Stimulated activated CD8-positive, alpha-beta memory T cell treated with anti-CD3 and anti-CD28 coated beads, Interleukin-15, amount 100 ng/mL, for 24 hours (primary cell): ENCODE data around the gene CEP120.
"Not testable (repeated sequence)": the region's sequence is repeated elsewhere in the genome, so short reads cannot be mapped to it uniquely, and the experiment has no call there.

Experiments
- DNase-seq: peaks from one replicate; pipeline ENCODE4 v3.0.0-alpha.2; 2020; ENCODE audit warnings: low read depth

CEP120 gene

GRCh38 chr5:123387313-123387712 lies 35.9 kb downstream of the CEP120 start:
- no peak for DNase-seq

DNA sequence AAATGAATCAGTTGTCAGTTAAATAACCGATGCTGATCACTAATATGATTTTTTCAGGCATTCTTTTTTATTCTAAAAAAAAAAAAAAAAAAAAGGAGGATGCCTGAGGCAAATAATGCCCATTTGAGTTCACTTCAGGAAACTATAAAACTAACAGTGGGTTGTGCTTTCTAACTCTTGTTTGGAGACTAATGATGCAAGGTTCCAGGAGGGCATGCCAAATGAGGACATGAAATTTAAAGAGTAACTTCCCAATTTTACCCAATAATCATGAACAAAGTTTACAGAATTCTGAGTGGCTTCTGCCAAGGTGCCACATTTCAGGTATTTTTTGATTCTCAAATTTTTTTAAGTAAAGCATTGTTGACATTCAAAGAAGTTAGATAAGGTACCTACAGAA lies 41.0 kb downstream of the CEP120 start:
- no peak for DNase-seq

DNA sequence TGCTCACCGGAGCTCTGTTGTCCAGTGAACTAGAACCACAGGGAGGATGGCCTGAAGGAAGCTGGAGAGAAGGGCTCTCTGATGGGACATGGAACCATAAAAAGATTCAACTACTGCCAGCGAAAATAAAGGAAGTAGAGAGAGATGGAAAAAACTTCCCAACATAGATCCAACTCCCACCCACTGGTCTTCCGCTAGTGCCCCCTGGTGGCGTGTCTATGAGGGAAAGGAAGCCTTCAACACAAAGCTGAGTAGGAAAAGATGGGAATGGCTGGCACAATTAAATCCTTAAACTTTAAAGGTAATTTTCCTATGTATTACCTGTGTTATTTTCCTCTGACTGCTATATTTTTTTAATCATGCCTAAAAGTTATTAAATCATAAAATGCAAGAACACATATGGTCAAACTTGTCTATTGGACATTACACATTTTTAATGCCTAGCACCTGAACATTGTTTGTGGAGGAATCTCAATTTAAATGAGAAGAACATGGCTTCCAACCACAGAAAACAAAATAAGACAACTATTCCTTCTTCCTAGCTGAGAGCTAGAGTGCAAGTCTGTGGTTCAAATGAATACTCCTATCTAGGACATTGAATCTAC lies 51.5 kb downstream of the CEP120 start:
- DNase-seq, result no peak

DNA sequence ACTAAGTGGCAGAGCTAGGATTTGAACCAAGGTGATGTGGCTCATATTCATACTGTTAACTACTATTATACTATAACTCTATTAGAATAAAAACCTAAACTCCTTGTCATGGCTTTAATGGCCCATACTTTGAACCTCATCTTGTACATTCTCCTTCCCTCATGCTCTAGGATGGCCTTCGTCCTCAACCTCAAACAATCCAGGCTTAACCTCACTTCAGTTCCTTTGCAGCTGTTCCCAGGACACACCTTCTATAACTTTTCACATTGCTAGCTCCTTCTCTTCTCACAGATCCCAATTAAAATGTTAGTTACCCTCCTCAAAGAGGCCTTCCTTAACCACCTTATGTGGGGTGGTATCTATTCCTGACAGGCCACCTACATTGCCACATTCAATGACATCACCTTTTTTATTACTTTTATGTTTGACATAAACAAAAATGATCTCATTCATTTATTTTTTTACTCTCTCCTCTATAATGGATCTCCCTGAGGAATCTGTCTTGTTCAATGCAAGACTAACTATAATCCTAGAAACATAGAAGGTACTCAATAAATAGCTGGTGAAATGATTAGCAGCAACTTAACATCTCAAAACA lies 53.7 kb downstream of the CEP120 start:
- no peak for DNase-seq

DNA sequence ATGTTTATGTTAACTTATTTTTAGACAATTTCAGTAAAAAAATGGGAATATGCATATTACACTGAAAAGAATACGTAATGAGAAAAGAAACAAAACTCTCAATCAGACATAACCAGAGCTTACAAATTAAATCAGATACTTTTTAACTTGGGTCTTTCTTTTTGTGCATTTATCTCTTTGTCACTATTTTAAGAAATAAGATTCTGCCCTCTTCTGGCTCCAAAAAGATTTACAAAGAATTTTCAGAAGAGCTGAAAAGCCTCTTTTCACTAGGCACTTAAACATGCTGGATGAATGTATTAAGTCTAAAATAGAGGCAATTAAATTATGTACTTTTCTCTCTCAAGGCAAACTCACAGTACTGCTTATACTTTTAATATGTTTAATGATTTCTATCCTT lies 55.5 kb downstream of the CEP120 start:
- no peak for DNase-seq

DNA sequence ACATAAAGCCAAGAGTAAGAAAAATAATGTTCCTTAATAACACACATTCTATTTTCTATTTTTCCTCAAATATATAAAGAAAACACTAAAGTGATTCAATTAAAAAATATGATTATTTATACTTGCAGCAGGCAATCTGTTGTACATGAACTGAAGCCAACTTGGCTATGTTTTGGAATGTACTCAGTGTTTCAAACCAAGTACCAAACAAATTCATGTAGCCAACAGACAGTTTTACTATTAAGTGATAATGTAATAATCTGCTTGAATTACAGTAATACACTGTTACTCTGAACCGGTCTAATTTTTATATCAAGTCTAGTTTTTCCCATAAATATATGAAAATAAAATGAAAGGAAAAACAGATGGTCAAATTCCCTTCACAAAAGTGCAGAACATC lies 58.0 kb downstream of the CEP120 start:
- DNase-seq, result no peak

DNA sequence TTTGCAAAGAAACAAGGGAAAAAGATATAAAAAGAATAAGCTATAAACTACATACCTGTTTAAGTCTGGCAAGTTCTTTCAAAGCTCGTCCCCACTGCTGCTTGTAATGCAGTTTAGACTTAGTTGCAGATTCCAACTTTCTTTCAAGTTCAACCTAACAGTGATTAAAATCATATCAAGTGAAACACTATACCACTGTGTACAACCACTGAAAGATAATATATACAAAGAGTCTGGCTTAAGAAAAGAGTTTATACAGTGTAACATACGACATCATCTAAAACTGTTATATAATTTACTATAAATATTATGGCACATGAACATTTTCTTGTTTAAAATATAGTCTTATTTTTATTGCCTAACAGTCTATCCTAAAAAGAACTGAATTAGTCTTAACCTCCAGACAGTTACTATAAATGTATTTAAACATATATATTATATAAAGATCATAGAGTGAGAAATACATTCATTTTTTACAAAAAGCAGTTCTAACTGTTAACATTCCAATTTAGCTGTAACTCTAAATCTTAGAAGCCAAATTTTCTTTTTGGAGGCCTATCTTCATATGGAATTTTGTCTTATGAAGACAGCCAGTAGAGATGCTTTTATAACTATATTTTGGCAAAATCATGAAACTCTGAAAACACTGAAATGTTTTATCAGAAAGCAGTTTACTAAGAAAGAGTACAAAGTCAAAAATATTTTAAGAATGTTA lies 58.6 kb downstream of the CEP120 start:
- DNase-seq, result no peak

DNA sequence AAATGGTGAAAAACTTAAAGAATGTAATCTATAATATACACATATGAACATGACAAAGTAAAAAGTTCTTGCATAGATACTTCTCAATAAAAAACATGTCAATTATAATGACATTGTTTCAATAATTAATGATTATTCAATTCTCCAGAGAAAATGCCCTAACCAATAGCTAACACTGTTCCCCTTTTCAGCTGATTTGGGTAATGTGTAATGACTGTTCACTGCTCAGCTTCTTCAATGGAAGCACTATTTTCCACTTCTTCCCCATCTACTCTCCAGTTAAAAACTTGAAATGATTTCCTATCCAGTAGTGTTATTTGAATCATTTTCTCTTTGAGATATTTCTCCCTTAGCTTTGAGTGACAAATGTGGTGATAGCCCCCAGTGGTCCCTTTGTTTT lies 62.3 kb downstream of the CEP120 start:
- no peak for DNase-seq

GRCh38 chr5:123360201-123360571 lies 63.0 kb downstream of the CEP120 start:
- DNase-seq, result no peak

- no peak for DNase-seq
Measured at GRCh38 chr5:123359454-123360200, 63.6 kb downstream of the CEP120 start.

- DNase-seq, result no peak
Measured at GRCh38 chr5:123358751-123359150, 64.5 kb downstream of the CEP120 start.

GRCh38 chr5:123358304-123358703 lies 64.9 kb downstream of the CEP120 start:
- no peak for DNase-seq

DNA sequence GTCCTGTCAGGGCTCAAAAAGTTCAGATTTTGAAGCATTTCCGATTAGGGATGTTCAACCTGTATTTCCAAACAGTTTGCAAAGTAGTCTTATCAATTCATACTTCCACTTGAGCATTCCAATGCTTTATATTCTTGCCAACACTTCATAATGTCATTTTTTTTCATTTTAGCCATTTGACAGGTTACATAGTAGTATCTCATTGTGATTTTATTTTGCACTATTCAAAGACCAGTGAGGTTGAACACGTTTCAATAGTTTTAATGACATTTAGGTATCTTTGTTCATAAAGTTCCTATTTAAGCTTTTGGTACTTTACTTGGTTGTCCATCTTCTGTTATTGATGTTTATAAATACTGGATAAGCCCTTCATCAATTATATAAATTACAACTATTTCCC lies 71.4 kb downstream of the CEP120 start:
- DNase-seq, result no peak

DNA sequence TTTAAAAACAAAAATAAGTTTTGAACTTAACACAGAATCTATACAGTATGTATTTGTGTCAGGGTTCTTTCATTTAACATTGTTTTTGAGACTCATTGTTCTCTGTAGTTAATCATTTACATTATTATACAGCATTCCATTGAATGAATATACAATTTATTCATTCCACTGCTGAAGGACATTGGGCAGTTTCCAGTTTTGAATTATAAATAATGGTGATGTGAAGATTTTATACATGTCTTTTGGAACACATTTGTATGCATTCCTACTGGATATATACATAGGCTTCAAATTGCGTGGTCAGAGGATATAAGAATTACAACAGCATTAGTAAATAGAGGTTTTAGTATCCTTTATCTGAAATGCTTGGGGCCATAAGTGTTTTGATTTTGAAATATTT lies 72.0 kb downstream of the CEP120 start:
- no peak for DNase-seq

- no peak for DNase-seq
Measured at GRCh38 chr5:123350742-123351141, 72.5 kb downstream of the CEP120 start.

DNA sequence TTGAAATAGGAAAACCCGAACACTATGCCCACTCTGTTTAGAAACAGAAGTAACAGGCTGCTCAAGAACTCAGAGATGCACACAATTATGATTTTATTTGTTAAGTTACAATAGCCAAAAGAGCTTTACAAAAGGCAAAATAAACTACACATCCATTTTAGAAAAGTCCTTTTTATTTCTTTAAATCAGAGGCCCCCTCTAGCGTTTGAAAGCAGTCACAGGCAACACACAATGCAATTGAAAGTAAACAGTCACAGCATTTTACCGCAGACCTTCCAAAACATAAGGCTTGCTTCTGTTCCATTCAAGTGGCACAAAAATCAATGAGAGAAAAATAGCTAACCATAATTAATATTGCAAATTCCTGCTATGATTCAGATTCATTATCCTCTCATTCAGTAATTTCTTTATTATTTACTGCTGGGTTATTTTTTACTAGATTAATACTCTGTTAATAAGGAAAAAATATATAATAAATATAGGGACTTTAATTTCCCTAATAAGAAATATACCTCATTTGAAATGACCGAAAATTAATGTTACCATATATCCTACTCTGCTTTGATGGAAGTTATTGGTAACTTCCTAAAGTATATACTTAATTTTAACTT lies 78.3 kb downstream of the CEP120 start:
- DNase-seq, result no peak

DNA sequence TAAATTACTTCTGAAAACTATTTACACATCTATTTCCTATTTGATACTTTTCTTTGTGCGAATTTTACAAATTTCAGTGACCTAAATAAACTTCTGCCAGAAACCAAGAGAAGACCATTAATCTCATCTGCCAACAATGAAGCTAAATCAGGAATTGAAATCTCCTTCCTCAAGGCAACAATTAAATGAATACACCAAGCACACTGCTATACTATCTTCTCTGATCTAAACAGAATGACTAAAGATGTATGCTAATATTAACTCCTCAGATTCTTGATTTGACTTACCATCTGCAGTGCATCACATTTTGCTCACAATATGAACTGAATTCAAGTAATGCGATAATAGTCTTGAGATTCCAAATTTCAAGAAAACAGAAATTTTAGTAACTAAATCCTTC lies 82.3 kb downstream of the CEP120 start:
- no peak for DNase-seq

GRCh38 chr5:123308377-123308776 lies 114.8 kb downstream of the CEP120 start:
- not testable (repeated sequence) for DNase-seq

- no peak for DNase-seq
Measured at GRCh38 chr5:123305751-123306150, 117.5 kb downstream of the CEP120 start.

- no peak for DNase-seq
Measured at GRCh38 chr5:123304777-123305316, 118.4 kb downstream of the CEP120 start.

DNA sequence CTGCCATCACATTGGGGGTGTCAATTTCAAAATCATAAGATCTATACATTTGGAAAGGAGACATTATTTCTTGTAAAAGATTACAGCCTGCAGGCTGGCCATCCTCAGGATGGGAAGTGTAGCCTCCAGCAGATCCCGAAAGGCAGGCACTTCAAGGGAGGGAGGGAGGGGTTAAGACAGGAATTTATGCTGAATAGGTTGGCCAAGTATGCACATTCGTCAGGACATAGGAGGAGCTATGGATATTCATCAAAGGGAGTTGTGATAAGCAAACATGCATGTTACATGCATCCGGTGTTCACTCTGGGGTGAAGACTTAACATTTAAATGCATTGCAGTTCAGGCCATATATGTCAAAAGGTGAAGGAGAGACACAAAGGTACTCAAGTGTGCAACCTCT lies 119.4 kb downstream of the CEP120 start:
- no peak for DNase-seq

DNA sequence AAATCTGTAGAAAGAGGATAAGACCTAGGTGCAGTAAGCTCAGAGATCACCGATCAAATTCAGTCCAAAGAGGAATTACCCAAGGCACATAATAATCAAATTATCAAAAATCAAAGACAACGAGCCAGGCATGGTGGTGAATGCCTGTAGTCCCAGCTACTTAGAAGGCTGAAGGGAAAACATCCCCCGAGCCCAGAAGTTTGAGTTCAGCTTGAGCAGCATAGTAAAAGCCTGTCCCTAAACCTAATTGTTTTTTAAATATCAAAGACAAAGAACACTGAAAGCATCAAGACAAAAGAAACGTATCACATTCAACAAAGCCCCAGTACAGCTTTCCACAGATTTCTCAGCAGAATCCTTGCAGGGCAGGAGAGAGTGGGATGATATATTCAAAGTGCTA lies 122.9 kb downstream of the CEP120 start:
- DNase-seq, result no peak
